GM19467 (cell line): ENCODE results near the gene TNFRSF18.

Source experiments
- ATAC-seq: cut with Tn5 transposase; IDR thresholded peaks from one replicate; pipeline ENCODE4 v1.9.1; 2021; ENCODE audit warnings: mild to moderate bottlenecking, moderate library complexity; ENCODE audit not compliant: unreplicated experiment

TNFRSF18 gene

GRCh38 chr1:1228596-1229321 lies 22.4 kb upstream of the TNFRSF18 start:
- ATAC-seq = no peak

- no peak for ATAC-seq
These were observed 21.8 kb upstream of the TNFRSF18 start for GRCh38 chr1:1228187-1228586.

GRCh38 chr1:1227386-1227785 lies 21.0 kb upstream of the TNFRSF18 start:
- no peak for ATAC-seq

- ATAC-seq = no peak
These were observed 20.4 kb upstream of the TNFRSF18 start for GRCh38 chr1:1226566-1227362.

GRCh38 chr1:1225913-1226312 lies 19.5 kb upstream of the TNFRSF18 start:
- ATAC-seq = no peak

GRCh38 chr1:1225238-1225845 lies 18.9 kb upstream of the TNFRSF18 start:
- no peak for ATAC-seq

- no peak for ATAC-seq
These were observed 17.5 kb upstream of the TNFRSF18 start for GRCh38 chr1:1223891-1224290.

GRCh38 chr1:1223321-1223720 lies 16.9 kb upstream of the TNFRSF18 start:
- no peak for ATAC-seq

GRCh38 chr1:1222575-1223225 lies 16.3 kb upstream of the TNFRSF18 start:
- ATAC-seq = no peak

GRCh38 chr1:1221887-1222574 lies 15.6 kb upstream of the TNFRSF18 start:
- no peak for ATAC-seq

GRCh38 chr1:1220197-1220596 lies 13.8 kb upstream of the TNFRSF18 start:
- ATAC-seq = no peak

- no peak for ATAC-seq
These were observed 12.9 kb upstream of the TNFRSF18 start for GRCh38 chr1:1219341-1219740.

GRCh38 chr1:1218524-1219200 lies 12.3 kb upstream of the TNFRSF18 start:
- ATAC-seq = no peak

GRCh38 chr1:1217621-1218523 lies 11.5 kb upstream of the TNFRSF18 start:
- no peak for ATAC-seq

GRCh38 chr1:1216770-1217620 lies 10.6 kb upstream of the TNFRSF18 start:
- no peak for ATAC-seq

- ATAC-seq = no peak
These were observed 9.7 kb upstream of the TNFRSF18 start for GRCh38 chr1:1215881-1216605.

GRCh38 chr1:1215080-1215676 lies 8.8 kb upstream of the TNFRSF18 start:
- no peak for ATAC-seq
